Neuronal stem cell (in vitro differentiated cells): ENCODE data around the gene ADAM12.

ENCODE experiments used
- DNase-seq: peaks from one replicate; pipeline ENCODE4 v3.0.0-alpha.2; 2013; ENCODE audit warnings: low spot score
- H2AFZ ChIP-seq: one replicate; pipeline ENCODE4 v1.6.1; 2013; ENCODE audit warnings: mild to moderate bottlenecking, low read length, inconsistent platforms
- H2AK5ac ChIP-seq: 2 replicates; pipeline ENCODE4 v1.6.1; 2013; ENCODE audit warnings: low read depth, mild to moderate bottlenecking, inconsistent platforms, low read length, moderate library complexity, mixed read lengths
- H2BK120ac ChIP-seq: 2 replicates; pipeline ENCODE4 v1.6.1; 2013; ENCODE audit warnings: low read depth, mild to moderate bottlenecking, inconsistent platforms, low read length, moderate library complexity, mixed read lengths
- H2BK12ac ChIP-seq: one replicate; pipeline ENCODE4 v1.6.1; 2013; ENCODE audit warnings: low read length, inconsistent platforms
- H2BK15ac ChIP-seq: 2 replicates; pipeline ENCODE4 v1.6.1; 2013; ENCODE audit warnings: mild to moderate bottlenecking, low read length, inconsistent platforms, mixed read lengths
- H2BK5ac ChIP-seq: one replicate; pipeline ENCODE4 v1.6.1; 2013; ENCODE audit warnings: inconsistent platforms, mild to moderate bottlenecking, low read length, moderate library complexity
- H3K14ac ChIP-seq: one replicate; pipeline ENCODE4 v1.6.1; 2013; ENCODE audit warnings: low read length, inconsistent platforms
- H3K18ac ChIP-seq: 2 replicates; pipeline ENCODE4 v1.6.1; 2013; ENCODE audit warnings: low read length, inconsistent platforms
- H3K23ac ChIP-seq: 2 replicates; pipeline ENCODE4 v1.6.1; 2013; ENCODE audit warnings: low read depth, mild to moderate bottlenecking, mixed read lengths, low read length, inconsistent platforms; ENCODE audit not compliant: poor library complexity
- H3K27ac ChIP-seq: replicated peaks from 3 replicates; pipeline ENCODE4 v1.5.1; 2013; ENCODE audit warnings: low read length, inconsistent platforms
- H3K27me3 ChIP-seq, 3 experiments: 2 replicates each; pipeline ENCODE4 v1.6.1; 2013; ENCODE audit warnings: low read length in 3 of 3, mild to moderate bottlenecking in 2 of 3, inconsistent platforms in 1 of 3, low read depth in 1 of 3, mixed read lengths in 1 of 3, moderate library complexity in 1 of 3; ENCODE audit not compliant: control insufficient read depth in 3 of 3, insufficient read depth in 3 of 3
- H3K36me3 ChIP-seq, 2 donors: replicated peaks in 1 of 2; 2 replicates each; pipeline ENCODE4 v1.6.1; 2013; ENCODE audit warnings: low read length in 2 of 2; ENCODE audit not compliant: control insufficient read depth in 2 of 2, insufficient read depth in 2 of 2
- H3K4ac ChIP-seq: 2 replicates; pipeline ENCODE4 v1.6.1; 2013; ENCODE audit warnings: inconsistent platforms, mild to moderate bottlenecking, low read length, moderate library complexity
- H3K4me1 ChIP-seq, 2 donors: 1 replicate in 1 of 2; 2 replicates in 1 of 2; pipeline ENCODE4 v1.6.1; 2013; ENCODE audit warnings: low read length in 2 of 2, low read depth in 1 of 2; ENCODE audit not compliant: control insufficient read depth in 2 of 2, insufficient read depth in 1 of 2
- H3K4me2 ChIP-seq: one replicate; pipeline ENCODE4 v1.6.1; 2013; ENCODE audit warnings: mild to moderate bottlenecking, low read length, inconsistent platforms; ENCODE audit not compliant: insufficient read depth, poor library complexity, severe bottlenecking
- H3K4me3 ChIP-seq, 2 donors: 2 replicates each; pipeline ENCODE4 v1.5.1; 2013; ENCODE audit warnings: low read length in 2 of 2, mild to moderate bottlenecking in 2 of 2, inconsistent platforms in 1 of 2, moderate library complexity in 1 of 2
- H3K79me1 ChIP-seq: one replicate; pipeline ENCODE4 v1.6.1; 2013; ENCODE audit warnings: low read depth, mild to moderate bottlenecking, inconsistent platforms, low read length, moderate library complexity
- H3K9ac ChIP-seq: one replicate; pipeline ENCODE4 v1.6.1; 2013; ENCODE audit warnings: mild to moderate bottlenecking, low read depth, low read length, inconsistent platforms; ENCODE audit not compliant: poor library complexity
- H3K9me3 ChIP-seq, 2 donors: replicated peaks in 1 of 2; 2 replicates each; pipeline versions ENCODE3 to v1.6.1; 2013; ENCODE audit warnings: low read length in 2 of 2, mild to moderate bottlenecking in 2 of 2, inconsistent platforms in 1 of 2, low read depth in 1 of 2, mixed read lengths in 1 of 2, moderate library complexity in 1 of 2; ENCODE audit not compliant: control insufficient read depth in 2 of 2, insufficient read depth in 1 of 2
- H4K8ac ChIP-seq: one replicate; pipeline ENCODE4 v1.6.1; 2013; ENCODE audit warnings: low read depth, mild to moderate bottlenecking, inconsistent platforms, low read length, moderate library complexity
- H4K91ac ChIP-seq: one replicate; pipeline ENCODE4 v1.6.1; 2013; ENCODE audit warnings: low read length, low read depth, mild to moderate bottlenecking, inconsistent platforms; ENCODE audit not compliant: poor library complexity
- WGBS, 2 donors: extraction: QIAGEN DNeasy Blood & Tissue Kit; methylation state at CpG; one replicate each; pipeline ENCODE4 v1.1.7; 2013; ENCODE audit warnings: missing lambda C conversion rate in 2 of 2, mixed read lengths in 1 of 2; ENCODE audit not compliant: insufficient read length in 2 of 2, insufficient replicate concordance in 1 of 2; ENCODE audit errors: extremely low coverage in 2 of 2; 5-methylcytosine and 5-hydroxymethylcytosine counted together

The ADAM12 gene

GRCh38 chr10:126090911-126091728 lies 297.2 kb downstream of the ADAM12 start:
- H3K4ac ChIP-seq = no peak overlapping the region
- peaks cover 0 to 3% of the 10 kb centered on the region in 2 donors for H3K4me1 ChIP-seq
- H2AFZ ChIP-seq = no peak overlapping the region
- H2BK15ac ChIP-seq = no peak overlapping the region
- no peak overlapping the region for H3K9ac ChIP-seq
- H3K27ac ChIP-seq = no peak overlapping the region
- no peaks in the 10 kb centered on the region for H3K36me3 ChIP-seq
- WGBS, 2 donors = no CpG with 5 or more reads among the region's 10 CpGs
- no peaks in the 10 kb centered on the region for H3K27me3 ChIP-seq
- no peak overlapping the region for H3K23ac ChIP-seq
- no peak overlapping the region for H2BK12ac ChIP-seq
- H4K8ac ChIP-seq = no peak overlapping the region
- DNase-seq = no peak
- H2AK5ac ChIP-seq = no peak overlapping the region
- H2BK5ac ChIP-seq = no peak overlapping the region
- H3K14ac ChIP-seq = no peak overlapping the region
- H3K9me3 ChIP-seq = peaks cover 0 to 5% of the 10 kb centered on the region in 2 donors
- no peak overlapping the region for H4K91ac ChIP-seq
- H3K18ac ChIP-seq = no peak overlapping the region
- H3K79me1 ChIP-seq = no peaks in the 10 kb centered on the region
- H3K4me2 ChIP-seq = no peak overlapping the region
- no peak overlapping the region for H3K4me3 ChIP-seq
- no peak overlapping the region for H2BK120ac ChIP-seq

GRCh38 chr10:126090443-126090842 lies 297.8 kb downstream of the ADAM12 start:
- DNase-seq = no peak
- H2AK5ac ChIP-seq = no peak overlapping the region
- no peak overlapping the region for H2BK5ac ChIP-seq
- H3K4me1 ChIP-seq = peaks cover 0 to 3% of the 10 kb centered on the region in 2 donors
- no peak overlapping the region for H3K27ac ChIP-seq
- H3K36me3 ChIP-seq = no peaks in the 10 kb centered on the region
- H2AFZ ChIP-seq = no peak overlapping the region
- H3K4ac ChIP-seq = no peak overlapping the region
- peaks cover 0 to 5% of the 10 kb centered on the region in 2 donors for H3K9me3 ChIP-seq
- no peak overlapping the region for H3K14ac ChIP-seq
- H2BK120ac ChIP-seq = no peak overlapping the region
- H3K9ac ChIP-seq = no peak overlapping the region
- H2BK15ac ChIP-seq = no peak overlapping the region
- no peak overlapping the region for H3K18ac ChIP-seq
- WGBS, 2 donors = no CpG with 5 or more reads among the region's 1 CpG
- H2BK12ac ChIP-seq = no peak overlapping the region
- no peaks in the 10 kb centered on the region for H3K79me1 ChIP-seq
- no peak overlapping the region for H3K4me2 ChIP-seq
- H4K8ac ChIP-seq = no peak overlapping the region
- no peak overlapping the region for H3K23ac ChIP-seq
- no peaks in the 10 kb centered on the region for H3K27me3 ChIP-seq
- no peak overlapping the region for H3K4me3 ChIP-seq
- H4K91ac ChIP-seq = no peak overlapping the region

- Histone ChIP-seq H2AK5ac (no peak overlapping the region), H3K23ac (no peak overlapping the region), H2BK5ac (no peak overlapping the region), H2AFZ (peak overlapping the region; percentile 55), H3K36me3 (no peaks in the 10 kb centered on the region), H3K14ac (no peak overlapping the region), H3K27ac (no peak overlapping the region), H3K9ac (no peak overlapping the region), H3K4me1 (peaks cover 0 to 7% of the 10 kb centered on the region in 2 donors), H3K4me3 (no peak overlapping the region), H2BK12ac (no peak overlapping the region), H3K79me1 (no peaks in the 10 kb centered on the region), H2BK120ac (no peak overlapping the region), H4K91ac (no peak overlapping the region), H3K18ac (no peak overlapping the region), H2BK15ac (no peak overlapping the region), H3K4ac (no peak overlapping the region), H4K8ac (no peak overlapping the region), H3K9me3 (peaks cover 0 to 5% of the 10 kb centered on the region in 2 donors), H3K27me3 (no peaks in the 10 kb centered on the region), H3K4me2 (no peak overlapping the region)
- no peak for DNase-seq
- no CpG with 5 or more reads among the region's 11 CpGs for WGBS, 2 donors
Observed at GRCh38 chr10:126087796-126088505, 300.3 kb downstream of the ADAM12 start.

GRCh38 chr10:126087153-126087680 lies 301.1 kb downstream of the ADAM12 start:
- Histone ChIP-seq H3K36me3 (no peaks in the 10 kb centered on the region), H3K27ac (no peak overlapping the region), H3K18ac (no peak overlapping the region), H4K8ac (no peak overlapping the region), H2AFZ (peak overlapping the region; percentile 55), H3K23ac (no peak overlapping the region), H2BK120ac (no peak overlapping the region), H3K4ac (no peak overlapping the region), H2BK5ac (no peak overlapping the region), H4K91ac (no peak overlapping the region), H3K27me3 (no peaks in the 10 kb centered on the region), H3K4me2 (no peak overlapping the region), H3K9ac (no peak overlapping the region), H3K79me1 (no peaks in the 10 kb centered on the region), H3K9me3 (peaks cover 0 to 5% of the 10 kb centered on the region in 2 donors), H2AK5ac (no peak overlapping the region), H3K4me1 (peaks cover 0 to 7% of the 10 kb centered on the region in 2 donors), H2BK15ac (no peak overlapping the region), H2BK12ac (no peak overlapping the region), H3K14ac (no peak overlapping the region), H3K4me3 (no peak overlapping the region)
- no CpG with 5 or more reads among the region's 4 CpGs for WGBS, 2 donors
- no peak for DNase-seq
